Measurements from ENCODE around the gene PSMA2. TPM values are rescaled to one million over a fixed set of nuclear protein-coding genes. Genes with fewer than 3 reads are reported as not detected.
A peak's percentile ranks its signal among the peaks of the same experiment; 100 is the strongest.

Gene PSMA2
- total RNA-seq, 1 donor from 2014 or later = 135 TPM

- no peak for DNase-seq (ENCODE audit: low read depth)
- TF ChIP-seq CTCF (conservative IDR thresholded peaks at IDR 0.05; ENCODE audit: low read depth, low read length) = no peak
- no peak overlapping the region for H3K4me3 ChIP-seq (ENCODE audit: low read depth, low read length)
These were observed 14.1 kb upstream of the PSMA2 start for GRCh38 chr7:42945821-42946626.

GRCh38 chr7:42940985-42941847 lies 9.2 kb upstream of the PSMA2 start:
- TF ChIP-seq CTCF (conservative IDR thresholded peaks at IDR 0.05; ENCODE audit: low read depth, low read length) = peak; percentile 97
- H3K4me3 ChIP-seq (ENCODE audit: low read depth, low read length) = no peak overlapping the region
- no peak for DNase-seq (ENCODE audit: low read depth)

- no peak for DNase-seq (ENCODE audit: low read depth)
- no peak overlapping the region for H3K4me3 ChIP-seq (ENCODE audit: low read depth, low read length)
- TF ChIP-seq CTCF (conservative IDR thresholded peaks at IDR 0.05; ENCODE audit: low read depth, low read length) = no peak
These were observed 7.7 kb upstream of the PSMA2 start for GRCh38 chr7:42939457-42940240.

- no peak for DNase-seq (ENCODE audit: low read depth)
- no peak for TF ChIP-seq CTCF (conservative IDR thresholded peaks at IDR 0.05; ENCODE audit: low read depth, low read length)
These were observed 3.9 kb upstream of the PSMA2 start for GRCh38 chr7:42935861-42936260.

GRCh38 chr7:42934291-42934690 lies 2.3 kb upstream of the PSMA2 start:
- H3K4me3 ChIP-seq (ENCODE audit: low read depth, low read length) = no peak overlapping the region
- no peak for DNase-seq (ENCODE audit: low read depth)
- no peak for TF ChIP-seq CTCF (conservative IDR thresholded peaks at IDR 0.05; ENCODE audit: low read depth, low read length)

More at GRCh38 chr7:42935861-42936260, 3.9 kb upstream of the PSMA2 start:
- H3K4me3 ChIP-seq (ENCODE audit: low read depth, low read length) = no peak overlapping the region

- H3K4me3 ChIP-seq (ENCODE audit: low read depth, low read length) = peak overlapping the region; percentile 81
- TF ChIP-seq CTCF (conservative IDR thresholded peaks at IDR 0.05; ENCODE audit: low read depth, low read length) = no peak
- DNase-seq (ENCODE audit: low read depth) = no peak
These were observed 1.0 kb upstream of the PSMA2 start for GRCh38 chr7:42932811-42933591.
